GM19238 (cell line): ENCODE data around the gene UPF2.

Experiments used
- DNase-seq: peaks from one replicate; pipeline ENCODE4 v3.0.0; 2011; ENCODE audit warnings: low spot score; ENCODE audit not compliant: insufficient read length

The UPF2 gene

DNA sequence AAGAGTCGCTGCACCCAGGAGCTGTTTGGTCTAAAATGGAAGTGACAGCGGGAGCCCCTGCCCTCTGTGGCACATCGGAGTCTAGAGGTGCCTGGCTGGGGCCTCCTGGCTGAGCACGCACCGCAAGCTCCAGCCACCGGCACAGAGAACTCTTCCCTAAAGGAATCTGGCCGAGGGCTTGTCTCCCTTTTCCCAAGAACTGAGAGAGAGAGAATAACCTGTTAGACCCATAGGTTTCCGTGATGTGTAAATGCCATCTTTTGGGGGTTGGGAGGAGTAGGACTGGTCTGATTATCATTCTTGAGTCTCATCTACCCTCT, 172.2 kb downstream of the UPF2 start:
- no peak for DNase-seq
